Neural cell (in vitro differentiated cells): ENCODE results near the gene TCF12. TPM values are rescaled to one million over a fixed set of nuclear protein-coding genes. Genes with fewer than 3 reads are reported as not detected.

ENCODE experiments used
- H2AFZ ChIP-seq: fragments of 200-600, 300-800 bp; sonication (generic), shearing (Covaris generic); 2 replicates; pipeline ENCODE4 v1.6.0; 2014; ENCODE audit warnings: low read depth, mild to moderate bottlenecking, antibody characterized with exemption, low read length, moderate library complexity
- H3F3A ChIP-seq: fragments of 200-600 bp; shearing (Covaris generic); 2 replicates; pipeline ENCODE4 v1.6.1; 2016; ENCODE audit warnings: mild to moderate bottlenecking, moderate library complexity, mixed read lengths, antibody characterized with exemption, low read length; ENCODE audit not compliant: insufficient read depth, poor library complexity, severe bottlenecking
- H3K27ac ChIP-seq: fragments of 200-600, 300-800 bp; sonication (generic), shearing (Covaris generic); 2 replicates; pipeline ENCODE4 v1.5.1; 2014; ENCODE audit warnings: mild to moderate bottlenecking, low read length, moderate library complexity
- H3K27me3 ChIP-seq: fragments of 300-800, 200-600 bp; sonication (generic), shearing (Covaris generic); 2 replicates; pipeline ENCODE4 v1.6.0; 2014; ENCODE audit warnings: mild to moderate bottlenecking, low read depth, low read length, moderate library complexity; ENCODE audit not compliant: insufficient read depth
- H3K36me3 ChIP-seq: fragments of 300-800, 200-600 bp; sonication (generic), shearing (Covaris generic); 2 replicates; pipeline ENCODE4 v1.5.1; 2014; ENCODE audit warnings: mild to moderate bottlenecking, antibody characterized with exemption, low read length, moderate library complexity; ENCODE audit not compliant: insufficient read depth
- H3K4me2 ChIP-seq: fragments of 300-800, 200-600 bp; sonication (generic), shearing (Covaris generic); 2 replicates; pipeline ENCODE4 v1.6.0; 2014; ENCODE audit warnings: mild to moderate bottlenecking, low read length
- H3K4me3 ChIP-seq: fragments of 300-800, 200-600 bp; sonication (generic), shearing (Covaris generic); 2 replicates; pipeline ENCODE4 v1.5.1; 2014; ENCODE audit warnings: mild to moderate bottlenecking, low read length, moderate library complexity
- H3K79me2 ChIP-seq: fragments of 200-600 bp; shearing (Covaris generic); replicated peaks from 2 replicates; pipeline ENCODE4 v1.6.0; 2014; ENCODE audit warnings: mild to moderate bottlenecking, low read length, moderate library complexity; ENCODE audit not compliant: insufficient read depth
- H3K9ac ChIP-seq: fragments of 300-800, 200-600 bp; sonication (generic), shearing (Covaris generic); 2 replicates; pipeline ENCODE4 v1.6.1; 2016; ENCODE audit warnings: mild to moderate bottlenecking, low read length, mixed read lengths
- H3K9me2 ChIP-seq: fragments of 200-600 bp; shearing (Covaris generic); 2 replicates; pipeline ENCODE4 v1.6.1; 2016; ENCODE audit warnings: mild to moderate bottlenecking, low read length, mixed read lengths; ENCODE audit not compliant: insufficient read depth
- H3K9me3 ChIP-seq: fragments of 200-600, 300-800 bp; sonication (generic), shearing (Covaris generic); 2 replicates; pipeline ENCODE4 v1.6.1; 2016; ENCODE audit warnings: mild to moderate bottlenecking, mixed run types, low read length, moderate library complexity, mixed read lengths
- H4K20me1 ChIP-seq: fragments of 200-600 bp; shearing (Covaris generic); 2 replicates; pipeline ENCODE4 v1.6.1; 2016; ENCODE audit warnings: mild to moderate bottlenecking, mixed run types; ENCODE audit not compliant: insufficient read depth
- EP300 ChIP-seq: fragments of 450-650 bp; conservative IDR thresholded peaks from 2 replicates; pipeline ENCODE4 v1.6.1; 2014; ENCODE audit warnings: antibody characterized with exemption, mild to moderate bottlenecking, moderate library complexity; ENCODE audit not compliant: poor library complexity, severe bottlenecking
- EZH2 ChIP-seq: fragments of 200-600, 300-800 bp; shearing (Covaris generic), sonication (generic); IDR thresholded peaks from 2 replicates; pipeline ENCODE4 v1.6.1; 2014; ENCODE audit warnings: antibody characterized with exemption, low read length, borderline replicate concordance, mild to moderate bottlenecking; ENCODE audit not compliant: insufficient read depth, poor library complexity, severe bottlenecking
- MXI1 ChIP-seq: fragments of 450-650 bp; conservative IDR thresholded peaks from 2 replicates; pipeline ENCODE4 v1.6.1; 2014; ENCODE audit warnings: antibody characterized with exemption, mild to moderate bottlenecking; ENCODE audit not compliant: poor library complexity, severe bottlenecking
- POLR2AphosphoS5 ChIP-seq: IDR thresholded peaks from 2 replicates; pipeline ENCODE4 v1.6.1; 2012
- RAD21 ChIP-seq: fragments of 450-650 bp; conservative IDR thresholded peaks from 2 replicates; pipeline ENCODE4 v1.6.1; 2014; ENCODE audit warnings: antibody characterized with exemption, mild to moderate bottlenecking, moderate library complexity
- SMC3 ChIP-seq: fragments of 450-650 bp; conservative IDR thresholded peaks from 2 replicates; pipeline ENCODE4 v1.6.1; 2014; ENCODE audit warnings: antibody characterized with exemption, mild to moderate bottlenecking, moderate library complexity; ENCODE audit not compliant: poor library complexity
- TAF1 ChIP-seq: IDR thresholded peaks from 2 replicates; pipeline ENCODE4 v1.6.1; 2012; ENCODE audit warnings: low read depth
- polyA plus RNA-seq: library from polyadenylated mRNA; depleted of rRNA; stranded (reverse); fragments of >200 nt; gene quantifications from 2 replicates; pipeline ENCODE4 v1.2.3, GENCODE V29; 2014
- TF ChIP-seq, protein P1 (sequence below): IDR thresholded peaks from 2 replicates; pipeline ENCODE4 v1.6.1; 2012; ENCODE audit warnings: borderline replicate concordance
- TF ChIP-seq, protein P2 (sequence below): fragments of 450-650 bp; IDR thresholded peaks from 2 replicates; pipeline ENCODE4 v1.5.1; 2014; ENCODE audit warnings: antibody characterized with exemption, mild to moderate bottlenecking, moderate library complexity; ENCODE audit not compliant: poor library complexity, severe bottlenecking

Gene TCF12
- polyA plus RNA-seq, 1 donor from 2014 or later, result 52.7 TPM

DNA sequence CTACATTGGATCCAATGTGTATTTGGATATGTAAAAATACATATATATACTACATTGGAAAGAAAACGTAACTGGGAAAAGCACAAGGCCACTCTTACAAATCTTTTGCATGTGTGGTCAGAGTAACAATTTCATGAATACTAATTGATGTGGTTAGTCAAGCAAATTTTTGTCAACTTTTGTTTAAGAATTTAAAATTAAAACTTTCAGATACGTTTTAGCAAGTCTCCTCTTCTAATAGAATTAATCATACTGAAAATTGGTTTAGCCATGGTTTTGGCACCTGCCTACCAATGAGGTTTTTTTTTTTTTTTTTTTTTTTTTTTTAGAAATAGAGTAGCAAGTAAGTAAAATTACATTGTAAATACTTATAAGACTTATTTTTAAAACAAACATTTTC lies 304.9 kb downstream of the TCF12 start:
- H3K79me2 ChIP-seq, result peaks cover 42% of the 10 kb centered on the region
- H4K20me1 ChIP-seq, result no peaks in the 10 kb centered on the region
- H3K27ac ChIP-seq, result no peak overlapping the region
- no peaks in the 10 kb centered on the region for H3F3A ChIP-seq
- H3K27me3 ChIP-seq, result no peaks in the 10 kb centered on the region
- TF ChIP-seq, protein P1, sequence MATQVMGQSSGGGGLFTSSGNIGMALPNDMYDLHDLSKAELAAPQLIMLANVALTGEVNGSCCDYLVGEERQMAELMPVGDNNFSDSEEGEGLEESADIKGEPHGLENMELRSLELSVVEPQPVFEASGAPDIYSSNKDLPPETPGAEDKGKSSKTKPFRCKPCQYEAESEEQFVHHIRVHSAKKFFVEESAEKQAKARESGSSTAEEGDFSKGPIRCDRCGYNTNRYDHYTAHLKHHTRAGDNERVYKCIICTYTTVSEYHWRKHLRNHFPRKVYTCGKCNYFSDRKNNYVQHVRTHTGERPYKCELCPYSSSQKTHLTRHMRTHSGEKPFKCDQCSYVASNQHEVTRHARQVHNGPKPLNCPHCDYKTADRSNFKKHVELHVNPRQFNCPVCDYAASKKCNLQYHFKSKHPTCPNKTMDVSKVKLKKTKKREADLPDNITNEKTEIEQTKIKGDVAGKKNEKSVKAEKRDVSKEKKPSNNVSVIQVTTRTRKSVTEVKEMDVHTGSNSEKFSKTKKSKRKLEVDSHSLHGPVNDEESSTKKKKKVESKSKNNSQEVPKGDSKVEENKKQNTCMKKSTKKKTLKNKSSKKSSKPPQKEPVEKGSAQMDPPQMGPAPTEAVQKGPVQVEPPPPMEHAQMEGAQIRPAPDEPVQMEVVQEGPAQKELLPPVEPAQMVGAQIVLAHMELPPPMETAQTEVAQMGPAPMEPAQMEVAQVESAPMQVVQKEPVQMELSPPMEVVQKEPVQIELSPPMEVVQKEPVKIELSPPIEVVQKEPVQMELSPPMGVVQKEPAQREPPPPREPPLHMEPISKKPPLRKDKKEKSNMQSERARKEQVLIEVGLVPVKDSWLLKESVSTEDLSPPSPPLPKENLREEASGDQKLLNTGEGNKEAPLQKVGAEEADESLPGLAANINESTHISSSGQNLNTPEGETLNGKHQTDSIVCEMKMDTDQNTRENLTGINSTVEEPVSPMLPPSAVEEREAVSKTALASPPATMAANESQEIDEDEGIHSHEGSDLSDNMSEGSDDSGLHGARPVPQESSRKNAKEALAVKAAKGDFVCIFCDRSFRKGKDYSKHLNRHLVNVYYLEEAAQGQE, result no peak
- TF ChIP-seq TAF1 (no peak), POLR2AphosphoS5 (no peak), RAD21 (no peak), SMC3 (no peak), MXI1 (no peak), EZH2 (no peak), EP300 (no peak)
- TF ChIP-seq, protein P2, sequence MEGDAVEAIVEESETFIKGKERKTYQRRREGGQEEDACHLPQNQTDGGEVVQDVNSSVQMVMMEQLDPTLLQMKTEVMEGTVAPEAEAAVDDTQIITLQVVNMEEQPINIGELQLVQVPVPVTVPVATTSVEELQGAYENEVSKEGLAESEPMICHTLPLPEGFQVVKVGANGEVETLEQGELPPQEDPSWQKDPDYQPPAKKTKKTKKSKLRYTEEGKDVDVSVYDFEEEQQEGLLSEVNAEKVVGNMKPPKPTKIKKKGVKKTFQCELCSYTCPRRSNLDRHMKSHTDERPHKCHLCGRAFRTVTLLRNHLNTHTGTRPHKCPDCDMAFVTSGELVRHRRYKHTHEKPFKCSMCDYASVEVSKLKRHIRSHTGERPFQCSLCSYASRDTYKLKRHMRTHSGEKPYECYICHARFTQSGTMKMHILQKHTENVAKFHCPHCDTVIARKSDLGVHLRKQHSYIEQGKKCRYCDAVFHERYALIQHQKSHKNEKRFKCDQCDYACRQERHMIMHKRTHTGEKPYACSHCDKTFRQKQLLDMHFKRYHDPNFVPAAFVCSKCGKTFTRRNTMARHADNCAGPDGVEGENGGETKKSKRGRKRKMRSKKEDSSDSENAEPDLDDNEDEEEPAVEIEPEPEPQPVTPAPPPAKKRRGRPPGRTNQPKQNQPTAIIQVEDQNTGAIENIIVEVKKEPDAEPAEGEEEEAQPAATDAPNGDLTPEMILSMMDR, result no peak
- no peak overlapping the region for H3K9ac ChIP-seq
- H3K9me3 ChIP-seq, result no peaks in the 10 kb centered on the region
- no peaks in the 10 kb centered on the region for H3K36me3 ChIP-seq
- H3K4me2 ChIP-seq, result no peak overlapping the region
- H2AFZ ChIP-seq, result no peak overlapping the region
- H3K4me3 ChIP-seq, result no peak overlapping the region
- H3K9me2 ChIP-seq, result no peaks in the 10 kb centered on the region

DNA sequence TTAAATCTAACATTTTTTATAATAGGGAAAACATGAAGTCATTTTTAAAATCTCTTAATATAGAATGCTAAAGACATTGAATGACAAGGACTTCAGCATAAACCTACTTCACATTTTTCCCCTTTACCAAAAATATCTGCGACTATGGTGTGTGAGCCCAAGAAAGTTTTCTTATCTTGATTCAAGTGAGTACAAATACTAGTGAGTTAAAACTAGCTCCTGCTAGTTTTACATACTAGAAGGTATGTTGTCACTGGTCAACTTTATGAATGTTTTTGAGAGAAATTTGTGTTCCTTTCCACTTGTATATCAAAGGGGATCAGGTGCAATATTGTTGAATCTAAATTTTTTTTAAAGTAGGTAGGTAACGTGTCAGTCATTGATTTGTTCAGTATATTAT lies 305.4 kb downstream of the TCF12 start:
- no peak overlapping the region for H3K4me2 ChIP-seq
- TF ChIP-seq EP300, result no peak
- TF ChIP-seq SMC3, result no peak
- no peak for TF ChIP-seq RAD21
- TF ChIP-seq, protein P2, result no peak
- TF ChIP-seq, protein P1, result no peak
- TF ChIP-seq EZH2, result no peak
- no peak for TF ChIP-seq TAF1
- TF ChIP-seq MXI1, result no peak
- no peak for TF ChIP-seq POLR2AphosphoS5
- H4K20me1 ChIP-seq, result no peaks in the 10 kb centered on the region
- H3K9ac ChIP-seq, result no peak overlapping the region
- no peaks in the 10 kb centered on the region for H3K36me3 ChIP-seq
- peaks cover 36% of the 10 kb centered on the region for H3K79me2 ChIP-seq
- no peak overlapping the region for H3K4me3 ChIP-seq
- H3F3A ChIP-seq, result no peaks in the 10 kb centered on the region
- no peaks in the 10 kb centered on the region for H3K27me3 ChIP-seq
- no peaks in the 10 kb centered on the region for H3K9me3 ChIP-seq
- no peaks in the 10 kb centered on the region for H3K9me2 ChIP-seq
- no peak overlapping the region for H3K27ac ChIP-seq
- no peak overlapping the region for H2AFZ ChIP-seq
